GDM1 (cell line): ENCODE measurements around the gene KLHL30.

Experiments
- DNase-seq: peaks from one replicate; lab custom pipeline; 2025; lab: John Stamatoyannopoulos, UW

KLHL30 gene

DNA sequence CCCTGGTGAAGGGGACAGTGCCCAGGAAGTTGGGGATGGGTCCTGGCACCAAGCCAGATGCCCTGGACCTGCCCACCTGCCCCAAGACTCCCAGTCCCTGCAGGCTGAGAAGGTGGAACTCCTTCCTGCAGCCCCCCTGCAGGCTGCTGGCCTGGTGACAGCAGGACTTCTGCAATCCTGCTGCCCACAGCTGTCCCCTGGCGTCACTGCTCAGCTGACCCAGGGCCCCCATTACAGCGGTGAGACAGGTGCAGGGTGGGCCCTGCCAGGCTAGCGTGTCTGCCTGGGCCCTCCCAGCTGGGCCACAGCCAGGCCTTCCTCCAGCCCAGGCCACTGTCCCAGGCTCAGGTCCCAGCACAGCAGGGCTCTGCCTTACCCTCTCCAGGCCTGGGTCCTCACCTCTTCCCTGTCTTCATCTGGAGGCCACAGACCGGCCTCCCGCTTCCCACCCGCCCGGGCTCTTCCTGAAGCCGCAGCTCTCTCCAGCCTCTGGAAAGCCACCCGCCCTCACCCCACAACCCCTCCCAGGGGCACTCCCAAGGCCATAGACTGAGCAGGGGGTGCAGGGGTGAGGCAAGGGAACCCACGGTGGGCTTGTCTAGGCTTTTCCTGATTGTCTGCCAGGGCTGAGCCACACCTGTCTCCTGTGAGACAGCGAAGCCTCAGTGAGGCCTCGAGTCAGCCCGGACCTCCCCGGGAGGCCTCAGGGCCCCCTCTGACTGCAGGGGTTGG lies 11.5 kb downstream of the KLHL30 start:
- DNase-seq: no peak

GRCh38 chr2:238150686-238151085 lies 12.2 kb downstream of the KLHL30 start:
- DNase-seq: no peak

GRCh38 chr2:238151205-238151604 lies 12.7 kb downstream of the KLHL30 start:
- DNase-seq: no peak

DNA sequence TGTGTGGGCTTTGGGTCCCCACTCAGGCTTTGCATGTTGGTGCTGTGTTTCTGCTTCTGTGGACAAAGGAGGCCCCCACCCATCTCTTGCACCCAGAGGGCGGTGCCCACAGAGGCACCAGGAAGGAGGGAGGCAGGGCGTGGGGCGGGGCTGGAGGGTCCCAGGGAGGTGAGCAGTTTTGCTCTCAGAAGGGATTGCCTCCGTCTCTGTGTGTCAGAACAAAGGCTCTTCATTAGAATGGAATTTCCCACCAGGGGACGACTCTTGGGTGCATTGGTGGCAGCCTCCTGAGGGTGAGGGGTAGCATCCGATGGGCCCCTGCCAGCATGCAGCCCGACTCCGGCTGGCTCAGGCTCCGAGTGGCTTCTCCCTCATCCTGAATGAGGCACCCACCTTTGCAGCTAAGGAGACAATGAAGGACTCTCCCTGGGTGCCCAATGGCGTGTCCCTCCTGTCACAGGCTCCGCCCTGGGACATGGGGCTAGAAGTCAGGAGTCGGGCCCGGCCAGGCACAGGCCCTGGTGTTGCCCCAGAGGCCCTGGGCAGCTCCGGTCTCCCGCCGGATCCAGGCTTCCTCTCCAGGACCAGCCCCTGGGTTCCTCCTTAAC lies 13.3 kb downstream of the KLHL30 start:
- DNase-seq: no peak

GRCh38 chr2:238152771-238153688 lies 14.6 kb downstream of the KLHL30 start:
- DNase-seq: no peak

DNA sequence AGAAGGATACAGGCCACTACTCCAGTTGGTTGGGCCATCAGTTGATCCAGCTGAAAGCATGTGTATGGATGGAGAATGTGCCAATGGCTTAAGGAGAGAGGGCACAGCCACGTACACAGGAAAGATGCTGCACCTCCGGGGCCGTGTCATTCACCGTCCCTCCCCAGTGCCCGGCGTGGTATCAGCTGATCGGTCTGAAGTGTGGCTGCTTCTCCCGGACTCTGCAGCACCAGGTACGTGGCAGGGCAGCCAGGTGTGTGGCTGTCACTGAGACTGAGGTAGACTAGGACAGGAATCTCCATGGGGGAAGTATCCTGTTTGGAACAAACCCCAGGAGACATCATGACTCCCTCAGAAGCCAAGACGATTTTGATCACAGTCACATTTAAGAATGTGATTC lies 16.1 kb downstream of the KLHL30 start:
- no peak for DNase-seq

- no peak for DNase-seq
Observed at GRCh38 chr2:238155051-238155760, 16.7 kb downstream of the KLHL30 start.

DNA sequence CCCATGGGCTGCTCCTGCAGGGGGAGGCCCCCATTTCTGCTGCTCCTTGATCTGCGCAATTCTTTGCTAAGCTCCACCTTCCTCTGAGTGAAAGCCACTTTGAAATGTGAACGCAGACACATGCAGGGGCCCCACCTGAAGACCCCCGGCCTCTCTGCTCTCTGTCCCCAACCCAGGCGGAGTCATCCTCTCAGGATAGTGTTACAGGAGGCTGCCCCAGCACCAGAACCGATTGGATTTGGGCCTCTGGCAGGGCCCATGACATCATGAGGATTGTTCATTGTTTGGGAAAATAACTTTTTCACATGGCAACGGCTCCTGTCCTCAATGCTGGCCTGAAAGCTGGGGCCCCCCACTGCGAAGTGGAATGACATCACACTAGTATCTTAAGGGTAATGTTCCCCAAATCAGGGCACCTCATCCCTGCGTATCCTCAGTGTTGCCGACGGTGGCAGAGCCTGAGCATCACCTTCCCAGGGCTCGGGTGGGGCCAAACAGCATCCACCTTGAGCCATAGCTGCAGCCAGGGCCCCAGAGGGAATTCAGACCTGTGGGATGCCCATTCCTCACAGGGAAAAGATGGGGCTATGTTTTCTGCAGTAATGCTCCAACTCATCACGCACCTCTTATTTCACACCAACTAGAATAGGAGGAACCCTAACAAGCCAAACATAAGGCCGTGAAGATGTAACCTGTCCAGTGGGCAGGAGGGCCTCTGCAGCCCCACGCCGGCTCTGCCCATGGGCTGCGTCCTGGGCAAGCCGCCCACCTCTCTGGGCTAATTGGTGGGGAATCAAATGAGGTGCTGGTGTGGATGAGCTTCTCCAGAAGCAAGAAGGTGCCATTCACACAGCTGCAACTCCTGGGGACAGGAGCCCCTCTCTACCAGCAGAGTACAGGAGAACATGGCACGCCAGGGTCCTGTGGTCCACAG lies 17.6 kb downstream of the KLHL30 start:
- no peak for DNase-seq

DNA sequence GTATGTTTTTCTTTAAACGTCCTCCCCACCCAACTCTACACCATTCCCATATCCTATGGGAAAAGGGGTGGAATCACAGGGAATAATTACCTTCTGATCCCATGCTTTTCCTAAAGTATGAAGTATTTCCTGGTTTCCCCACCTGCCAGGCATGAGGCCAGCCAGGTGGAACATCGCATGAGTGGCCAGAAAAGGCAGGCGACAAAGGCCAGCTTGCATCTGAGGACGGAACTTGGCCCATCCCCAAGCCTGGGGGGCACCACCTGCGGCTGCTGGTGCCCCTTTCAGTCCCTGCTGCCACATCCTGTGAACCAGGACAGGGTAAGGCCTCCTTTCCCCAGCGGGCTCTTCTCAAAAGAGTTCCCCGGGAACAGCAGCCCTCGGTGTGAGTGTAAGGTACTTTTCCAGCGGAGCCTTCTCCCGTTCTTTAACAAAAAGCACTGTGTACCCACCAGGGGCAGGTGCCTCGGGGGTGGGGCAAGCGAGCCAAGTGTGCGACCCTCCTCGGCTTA lies 19.1 kb downstream of the KLHL30 start:
- DNase-seq: no peak

- no peak for DNase-seq
Observed at GRCh38 chr2:238158018-238158508, 19.6 kb downstream of the KLHL30 start.

DNA sequence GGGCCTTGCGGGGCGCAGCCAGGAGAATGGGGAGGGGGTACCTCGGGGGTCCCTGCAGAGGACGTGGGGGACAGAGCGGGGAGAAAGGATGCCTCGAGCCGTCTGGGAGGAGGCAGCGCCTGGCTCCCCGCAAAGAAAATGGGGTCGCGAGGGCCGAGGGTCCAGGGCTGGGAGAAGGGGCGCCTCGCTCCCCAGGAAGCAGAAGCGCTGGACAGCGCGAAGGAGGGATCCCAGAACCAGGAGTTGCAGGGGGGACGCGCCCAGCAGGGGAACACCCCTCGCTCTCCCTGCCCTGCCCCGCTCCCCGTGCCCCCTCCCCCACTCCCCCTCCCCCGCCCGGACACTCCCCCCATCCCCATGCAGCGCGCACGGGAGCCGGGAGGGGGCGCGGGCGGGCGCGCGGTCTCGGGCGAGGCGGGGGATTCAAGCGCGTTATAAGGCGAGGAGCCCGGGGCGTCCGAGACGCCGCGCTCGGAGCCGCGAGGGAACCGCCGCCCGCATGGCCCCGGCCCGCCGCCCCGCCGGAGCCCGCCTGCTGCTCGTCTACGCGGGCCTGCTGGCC lies 20.1 kb downstream of the KLHL30 start, which contains the start of gene ERFE:
TSS of gene ERFE (plus strand) at position 462 of the 562 bp plus-strand sequence. CDS start at position 500, 38 bp downstream.
- peak; percentile 30 for DNase-seq

GRCh38 chr2:238159071-238159539 lies 20.6 kb downstream of the KLHL30 start:
- DNase-seq: no peak

DNA sequence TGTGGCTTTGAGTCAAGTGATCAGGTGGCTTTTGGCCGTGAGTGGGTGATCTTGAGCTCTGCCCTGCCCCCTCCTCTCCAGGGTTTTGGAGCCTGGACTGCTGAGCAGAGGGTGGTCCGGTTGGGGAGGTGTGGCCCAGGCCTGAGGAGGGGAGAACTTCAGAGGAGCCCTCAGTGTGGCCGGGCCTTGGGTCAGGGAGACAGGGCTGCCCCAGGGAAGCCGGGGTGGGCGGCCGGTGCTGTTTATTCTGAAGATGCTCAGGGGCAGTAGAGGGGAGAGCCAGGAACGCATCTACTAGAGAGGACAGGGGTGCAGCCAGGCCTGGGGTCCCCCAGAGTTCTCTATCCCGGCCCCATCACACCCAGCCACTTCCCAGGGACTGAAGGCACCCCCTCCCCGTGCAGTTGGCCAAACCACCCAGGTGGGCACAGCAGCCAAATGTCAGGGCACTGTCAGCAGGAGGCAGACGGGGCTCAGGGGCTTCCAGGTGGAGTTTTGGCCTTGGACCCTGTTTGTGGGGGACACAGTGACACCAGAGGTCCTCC lies 21.3 kb downstream of the KLHL30 start:
- no peak for DNase-seq

- no peak for DNase-seq
Observed at GRCh38 chr2:238160206-238161129, 22.0 kb downstream of the KLHL30 start.

- no peak for DNase-seq
Observed at GRCh38 chr2:238161291-238162051, 23.0 kb downstream of the KLHL30 start.

GRCh38 chr2:238162251-238162845 lies 23.9 kb downstream of the KLHL30 start:
- no peak for DNase-seq

DNA sequence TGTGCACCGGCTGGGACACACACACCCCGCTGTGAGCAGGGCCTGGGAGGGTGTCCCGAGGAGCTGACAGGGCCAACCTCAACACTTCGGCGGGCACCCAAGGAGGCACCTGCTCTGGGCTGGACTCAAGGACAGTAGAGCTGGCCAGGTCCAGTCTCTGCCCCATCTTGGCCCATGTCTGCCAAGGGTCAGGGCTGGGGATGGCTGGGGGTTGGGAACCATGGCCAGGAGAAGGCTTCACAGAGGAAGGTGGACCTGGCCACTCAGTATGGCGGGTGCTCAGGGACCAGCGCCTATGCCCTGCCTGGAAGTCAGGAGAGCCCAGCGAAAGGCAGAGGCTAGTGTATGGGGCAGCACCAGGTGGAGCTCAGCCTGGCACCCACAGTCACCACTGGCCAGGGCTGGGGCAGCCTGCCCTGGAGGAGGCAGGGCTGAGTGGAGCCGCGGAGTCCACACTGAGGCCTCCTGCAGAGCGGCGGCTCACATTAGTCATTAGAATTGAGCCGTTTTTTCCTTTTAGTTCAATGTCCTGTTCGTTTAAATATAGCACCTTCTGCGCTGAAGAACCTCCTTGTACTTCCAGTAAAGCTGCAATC lies 24.5 kb downstream of the KLHL30 start:
- no peak for DNase-seq
